Measurements from ENCODE around the gene SEMA3G.

The SEMA3G gene

GRCh38 chr3:52472239-52473000 lies 27.5 kb upstream of the SEMA3G start:
- Histone ChIP-seq H3K27ac (replicated peaks) (no peak overlapping the region), H3K4me3 (replicated peaks; ENCODE audit: insufficient read depth, low read length) (no peak overlapping the region), H3K27me3 (ENCODE audit: insufficient read depth, poor library complexity, severe bottlenecking) (no peaks in the 10 kb centered on the region)
- TF ChIP-seq SPI1 (IDR thresholded peaks at IDR 0.05; ENCODE audit: borderline replicate concordance, low read depth) (no peak), GABPA (IDR thresholded peaks at IDR 0.05; ENCODE audit: low read depth) (no peak), POLR2AphosphoS5 (IDR thresholded peaks at IDR 0.05; ENCODE audit: low read depth) (no peak), CTCF (IDR thresholded peaks at IDR 0.05; ENCODE audit: insufficient read depth, low read length) (no peak)
- TF ChIP-seq, protein P1, sequence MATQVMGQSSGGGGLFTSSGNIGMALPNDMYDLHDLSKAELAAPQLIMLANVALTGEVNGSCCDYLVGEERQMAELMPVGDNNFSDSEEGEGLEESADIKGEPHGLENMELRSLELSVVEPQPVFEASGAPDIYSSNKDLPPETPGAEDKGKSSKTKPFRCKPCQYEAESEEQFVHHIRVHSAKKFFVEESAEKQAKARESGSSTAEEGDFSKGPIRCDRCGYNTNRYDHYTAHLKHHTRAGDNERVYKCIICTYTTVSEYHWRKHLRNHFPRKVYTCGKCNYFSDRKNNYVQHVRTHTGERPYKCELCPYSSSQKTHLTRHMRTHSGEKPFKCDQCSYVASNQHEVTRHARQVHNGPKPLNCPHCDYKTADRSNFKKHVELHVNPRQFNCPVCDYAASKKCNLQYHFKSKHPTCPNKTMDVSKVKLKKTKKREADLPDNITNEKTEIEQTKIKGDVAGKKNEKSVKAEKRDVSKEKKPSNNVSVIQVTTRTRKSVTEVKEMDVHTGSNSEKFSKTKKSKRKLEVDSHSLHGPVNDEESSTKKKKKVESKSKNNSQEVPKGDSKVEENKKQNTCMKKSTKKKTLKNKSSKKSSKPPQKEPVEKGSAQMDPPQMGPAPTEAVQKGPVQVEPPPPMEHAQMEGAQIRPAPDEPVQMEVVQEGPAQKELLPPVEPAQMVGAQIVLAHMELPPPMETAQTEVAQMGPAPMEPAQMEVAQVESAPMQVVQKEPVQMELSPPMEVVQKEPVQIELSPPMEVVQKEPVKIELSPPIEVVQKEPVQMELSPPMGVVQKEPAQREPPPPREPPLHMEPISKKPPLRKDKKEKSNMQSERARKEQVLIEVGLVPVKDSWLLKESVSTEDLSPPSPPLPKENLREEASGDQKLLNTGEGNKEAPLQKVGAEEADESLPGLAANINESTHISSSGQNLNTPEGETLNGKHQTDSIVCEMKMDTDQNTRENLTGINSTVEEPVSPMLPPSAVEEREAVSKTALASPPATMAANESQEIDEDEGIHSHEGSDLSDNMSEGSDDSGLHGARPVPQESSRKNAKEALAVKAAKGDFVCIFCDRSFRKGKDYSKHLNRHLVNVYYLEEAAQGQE (IDR thresholded peaks at IDR 0.05; ENCODE audit: insufficient replicate concordance, low read depth): no peak
- DNase-seq (ENCODE audit: low read depth in 1 of 2, low spot score in 1 of 2): no peak

DNA sequence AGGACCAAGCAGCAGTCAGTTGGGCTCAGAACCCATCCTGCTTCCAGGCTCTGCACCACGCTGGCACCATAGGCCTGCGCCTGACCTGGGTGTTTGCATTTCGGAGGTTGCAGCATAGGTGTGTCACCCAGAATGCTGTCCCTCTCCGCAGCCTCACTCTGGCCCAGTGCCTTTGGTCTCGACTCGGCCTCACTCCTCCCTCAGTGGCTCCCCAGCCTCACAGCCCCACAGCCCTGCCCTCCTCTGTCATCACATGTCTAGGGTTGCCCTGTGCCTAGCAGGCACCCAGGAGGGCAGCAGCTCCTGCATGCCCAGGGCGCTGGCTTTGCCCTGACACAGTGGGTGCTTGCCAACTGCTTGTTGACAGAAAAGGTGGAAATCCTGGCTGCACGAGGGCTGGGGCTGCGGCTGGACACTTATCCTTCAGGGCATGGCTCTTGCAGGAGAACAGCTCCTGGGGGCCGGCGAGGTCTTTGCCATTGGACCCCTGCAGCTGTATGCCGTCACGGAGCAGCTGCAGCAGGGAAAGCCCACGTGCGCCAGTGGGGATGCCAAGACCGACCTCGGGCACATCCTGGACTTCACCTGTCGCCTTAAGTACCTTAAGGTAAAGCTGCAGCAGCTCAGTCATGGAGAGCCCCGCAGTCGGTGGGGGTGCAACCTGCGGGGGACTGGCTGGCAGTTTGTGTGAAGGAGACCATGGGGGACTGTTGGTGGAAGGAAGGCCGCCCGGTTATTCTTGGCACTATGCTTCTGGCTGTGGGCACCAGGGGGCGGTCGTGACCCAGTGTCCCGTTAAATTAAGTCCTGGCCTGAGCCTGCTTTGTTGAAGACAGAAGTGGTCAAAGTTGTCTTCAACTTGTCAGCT lies 26.7 kb upstream of the SEMA3G start:
- no peak for TF ChIP-seq POLR2AphosphoS5 (IDR thresholded peaks at IDR 0.05; ENCODE audit: low read depth)
- TF ChIP-seq CTCF (IDR thresholded peaks at IDR 0.05; ENCODE audit: insufficient read depth, low read length): peak; percentile 79
- TF ChIP-seq GABPA (IDR thresholded peaks at IDR 0.05; ENCODE audit: low read depth): no peak
- TF ChIP-seq, protein P1 (IDR thresholded peaks at IDR 0.05; ENCODE audit: insufficient replicate concordance, low read depth): no peak
- no peak overlapping the region for H3K4me3 ChIP-seq (replicated peaks; ENCODE audit: insufficient read depth, low read length)
- peak in 1 of 2 experiments; percentile 76 for DNase-seq (ENCODE audit: low read depth in 1 of 2, low spot score in 1 of 2)
- no peak overlapping the region for H3K27ac ChIP-seq (replicated peaks)
- no peaks in the 10 kb centered on the region for H3K27me3 ChIP-seq (ENCODE audit: insufficient read depth, poor library complexity, severe bottlenecking)

- Histone ChIP-seq H3K4me3 (replicated peaks; ENCODE audit: insufficient read depth, low read length) (no peak overlapping the region), H3K27me3 (ENCODE audit: insufficient read depth, poor library complexity, severe bottlenecking) (no peaks in the 10 kb centered on the region), H3K27ac (replicated peaks) (no peak overlapping the region)
- TF ChIP-seq, protein P1 (IDR thresholded peaks at IDR 0.05; ENCODE audit: insufficient replicate concordance, low read depth): no peak
- TF ChIP-seq POLR2AphosphoS5 (IDR thresholded peaks at IDR 0.05; ENCODE audit: low read depth) (no peak), CTCF (IDR thresholded peaks at IDR 0.05; ENCODE audit: insufficient read depth, low read length) (no peak), SPI1 (IDR thresholded peaks at IDR 0.05; ENCODE audit: borderline replicate concordance, low read depth) (no peak), GABPA (IDR thresholded peaks at IDR 0.05; ENCODE audit: low read depth) (no peak)
- DNase-seq (ENCODE audit: low read depth in 1 of 2, low spot score in 1 of 2): no peak
Observed at GRCh38 chr3:52470920-52471319, 26.0 kb upstream of the SEMA3G start.

Data from HL-60 (cell line).